ENCODE results near the gene MEF2B.

The MEF2B gene

GRCh38 chr19:19206938-19207337 is 36.9 kb upstream of the MEF2B start:
- TF ChIP-seq CTCF (IDR thresholded peaks at IDR 0.05; ENCODE audit: unreplicated experiment in 3 of 3) = no peak
- Mint-ChIP-seq H3K27ac (no peak overlapping the region), H3K4me3 (peak overlapping the region in 1 of 3 experiments; percentile 38), H3K27me3 (ENCODE audit: low read depth) (peaks cover 62% of the 10 kb centered on the region), H3K9me3 (no peaks in the 10 kb centered on the region), H3K4me1 (peaks cover 13% of the 10 kb centered on the region), H3K36me3 (ENCODE audit: low read depth) (no peaks in the 10 kb centered on the region)

- no peak overlapping the region for H3K27ac Mint-ChIP-seq
- peaks cover 50% of the 10 kb centered on the region for H3K27me3 Mint-ChIP-seq (ENCODE audit: low read depth)
- no peaks in the 10 kb centered on the region for H3K36me3 Mint-ChIP-seq (ENCODE audit: low read depth)
- H3K9me3 Mint-ChIP-seq = no peaks in the 10 kb centered on the region
- peaks cover 13% of the 10 kb centered on the region for H3K4me1 Mint-ChIP-seq
- TF ChIP-seq CTCF (IDR thresholded peaks at IDR 0.05; ENCODE audit: unreplicated experiment in 3 of 3) = no peak
- peak overlapping the region in 2 of 3 experiments; percentile 53 to 64 for H3K4me3 Mint-ChIP-seq
Measured at GRCh38 chr19:19205416-19206410, 35.6 kb upstream of the MEF2B start.

- Mint-ChIP-seq H3K4me3 (peak overlapping the region; percentile 75 to 90 (median 81)), H3K27ac (peak overlapping the region in 1 of 3 experiments; percentile 44), H3K36me3 (ENCODE audit: low read depth) (peaks cover 8% of the 10 kb centered on the region), H3K4me1 (peaks cover 13% of the 10 kb centered on the region), H3K27me3 (ENCODE audit: low read depth) (peaks cover 35% of the 10 kb centered on the region), H3K9me3 (no peaks in the 10 kb centered on the region)
- TF ChIP-seq CTCF (IDR thresholded peaks at IDR 0.05; ENCODE audit: unreplicated experiment in 3 of 3) = no peak
Measured at GRCh38 chr19:19204181-19204580, 34.1 kb upstream of the MEF2B start.

- Mint-ChIP-seq H3K27ac (peak within 1 kb of the TSS; percentile 58 to 85 (median 75)), H3K4me1 (peaks cover 13% of the 10 kb centered on the region), H3K36me3 (ENCODE audit: low read depth) (peaks cover 14% of the 10 kb centered on the region), H3K9me3 (no peaks in the 10 kb centered on the region), H3K4me3 (peak within 1 kb of the TSS; percentile 90 to 93 (median 91)), H3K27me3 (ENCODE audit: low read depth) (peaks cover 26% of the 10 kb centered on the region)
- no peak for TF ChIP-seq CTCF (IDR thresholded peaks at IDR 0.05; ENCODE audit: unreplicated experiment in 3 of 3)
Measured at GRCh38 chr19:19203012-19203856, 33.2 kb upstream of the MEF2B start, which contains the start of gene NR2C2AP. Gene NR2C2AP, minus strand, starts transcription at chr19:19203414. Its CDS starts 354 bp downstream, at chr19:19203060.

GRCh38 chr19:19202707-19203011 is 32.6 kb upstream of the MEF2B start:
- peaks cover 13% of the 10 kb centered on the region for H3K4me1 Mint-ChIP-seq
- no peak for TF ChIP-seq CTCF (IDR thresholded peaks at IDR 0.05; ENCODE audit: unreplicated experiment in 3 of 3)
- H3K9me3 Mint-ChIP-seq = no peaks in the 10 kb centered on the region
- H3K4me3 Mint-ChIP-seq = peak overlapping the region; percentile 90 to 93 (median 91)
- peaks cover 23% of the 10 kb centered on the region for H3K27me3 Mint-ChIP-seq (ENCODE audit: low read depth)
- H3K36me3 Mint-ChIP-seq (ENCODE audit: low read depth) = peaks cover 20% of the 10 kb centered on the region
- H3K27ac Mint-ChIP-seq = peak overlapping the region in 1 of 3 experiments; percentile 75

Measured in nephron (organoid).